ENCODE results near the gene SMIM1. TPM values are rescaled to one million over a fixed set of nuclear protein-coding genes. Genes with fewer than 3 reads are reported as not detected.

The SMIM1 gene
- total RNA-seq, 1 experiment from 2014 or later, result 7.1 TPM

- Mint-ChIP-seq H3K9me3 (ENCODE audit: unreplicated experiment) (no peaks in the 10 kb centered on the region), H3K27ac (ENCODE audit: unreplicated experiment) (no peak overlapping the region), H3K36me3 (ENCODE audit: insufficient read depth, unreplicated experiment) (no peaks in the 10 kb centered on the region), H3K4me1 (ENCODE audit: low read depth, unreplicated experiment) (no peaks in the 10 kb centered on the region), H3K4me3 (ENCODE audit: unreplicated experiment) (no peak overlapping the region), H3K27me3 (ENCODE audit: insufficient read depth, unreplicated experiment) (no peaks in the 10 kb centered on the region)
- Histone ChIP-seq H3K27me3 (replicated peaks; ENCODE audit: control insufficient read depth, insufficient read depth, low read length) (no peaks in the 10 kb centered on the region), H3K36me3 (ENCODE audit: control insufficient read depth, insufficient read depth, low read length) (no peaks in the 10 kb centered on the region), H3K4me3 (ENCODE audit: low read depth, low read length) (no peak overlapping the region), H3K9me3 (no peaks in the 10 kb centered on the region), H3K4me1 (no peaks in the 10 kb centered on the region)
- BruUV-seq (replicated peaks), result no TSS peak
- ChIA-PET CTCF (no interaction called here), POLR2A (no interaction called here)
- intact Hi-C loops (cut with micrococcal nuclease; ENCODE audit: unreplicated experiment), result loop anchor here (2.0 kb wide), 2 partner anchors 31 to 47 kb away; partner anchors contain the start of gene SMIM1
- no peak for TF ChIP-seq CTCF (IDR thresholded peaks at IDR 0.05; ENCODE audit: insufficient read depth in 1 of 2, low read depth in 1 of 2, low read length in 1 of 2, severe bottlenecking in 1 of 2, unreplicated experiment in 1 of 2)
- no peak for DNase-seq
These were observed 47.2 kb upstream of the SMIM1 start for GRCh38 chr1:3725366-3725765.

- Histone ChIP-seq H3K4me3 (ENCODE audit: low read depth, low read length) (no peak overlapping the region), H3K9me3 (no peaks in the 10 kb centered on the region), H3K27me3 (replicated peaks; ENCODE audit: control insufficient read depth, insufficient read depth, low read length) (no peaks in the 10 kb centered on the region), H3K36me3 (ENCODE audit: control insufficient read depth, insufficient read depth, low read length) (no peaks in the 10 kb centered on the region), H3K4me1 (no peaks in the 10 kb centered on the region)
- intact Hi-C loops (cut with micrococcal nuclease; ENCODE audit: unreplicated experiment), result no loop called here
- no TSS peak for BruUV-seq (replicated peaks)
- ChIA-PET POLR2A (no interaction called here), CTCF (no interaction called here)
- TF ChIP-seq CTCF (IDR thresholded peaks at IDR 0.05; ENCODE audit: insufficient read depth in 1 of 2, low read depth in 1 of 2, low read length in 1 of 2, severe bottlenecking in 1 of 2, unreplicated experiment in 1 of 2), result no peak
- no peaks in the 10 kb centered on the region for H3K9me3 Mint-ChIP-seq (ENCODE audit: unreplicated experiment)
- no peaks in the 10 kb centered on the region for H3K27me3 Mint-ChIP-seq (ENCODE audit: insufficient read depth, unreplicated experiment)
- no peak overlapping the region for H3K4me3 Mint-ChIP-seq (ENCODE audit: unreplicated experiment)
- DNase-seq, result no peak
- no peaks in the 10 kb centered on the region for H3K36me3 Mint-ChIP-seq (ENCODE audit: insufficient read depth, unreplicated experiment)
- no peaks in the 10 kb centered on the region for H3K4me1 Mint-ChIP-seq (ENCODE audit: low read depth, unreplicated experiment)
- no peak overlapping the region for H3K27ac Mint-ChIP-seq (ENCODE audit: unreplicated experiment)
These were observed 45.3 kb upstream of the SMIM1 start for GRCh38 chr1:3727042-3727824.

DNA sequence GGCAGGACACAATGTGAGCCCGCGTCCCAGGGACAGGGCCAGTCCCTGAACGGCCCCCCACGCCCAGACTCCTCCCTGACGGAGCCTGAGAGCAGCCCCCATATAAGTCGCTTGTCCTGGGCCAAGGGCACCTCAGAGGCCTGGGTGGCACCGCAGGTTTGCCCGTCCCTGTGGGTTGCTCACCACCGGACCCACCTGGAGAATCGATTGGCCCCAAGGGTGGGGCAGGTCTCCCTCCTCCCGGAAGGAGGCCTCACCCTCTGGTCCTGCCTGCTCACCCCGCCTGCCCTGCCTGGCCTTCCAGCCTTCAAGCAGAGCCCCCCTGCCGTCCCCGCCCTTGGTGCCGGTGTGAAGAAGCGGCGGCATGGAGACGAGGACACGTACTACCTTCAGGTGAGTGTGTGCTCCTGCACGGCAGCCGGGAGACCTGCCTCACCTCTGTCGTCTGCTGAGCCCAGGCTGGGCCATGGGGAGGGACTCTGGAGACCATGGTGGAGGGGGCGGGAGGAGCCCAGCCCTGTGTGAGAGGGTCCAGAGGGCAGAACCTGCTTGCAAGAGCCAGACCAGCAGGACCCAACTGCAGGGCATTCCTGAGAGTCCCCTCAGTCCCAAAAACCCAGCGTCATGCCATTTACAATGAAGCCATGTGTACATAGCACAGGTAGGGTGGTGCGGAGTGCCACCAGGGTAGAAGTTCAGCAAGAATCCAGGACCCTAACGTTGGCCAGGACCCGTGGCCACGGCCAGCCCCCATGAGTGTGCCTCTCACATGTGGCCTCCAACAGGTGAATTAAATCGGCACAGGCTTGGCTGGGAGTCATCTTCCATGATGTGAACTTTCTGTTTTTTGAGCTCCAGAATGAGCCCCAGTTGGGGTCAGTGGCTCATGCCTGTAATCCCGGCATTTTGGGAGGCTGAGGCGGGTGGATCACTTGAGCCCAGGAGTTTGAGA lies 44.4 kb upstream of the SMIM1 start:
- H3K9me3 ChIP-seq, result no peaks in the 10 kb centered on the region
- Mint-ChIP-seq H3K9me3 (ENCODE audit: unreplicated experiment) (no peaks in the 10 kb centered on the region), H3K4me3 (ENCODE audit: unreplicated experiment) (no peak overlapping the region), H3K36me3 (ENCODE audit: insufficient read depth, unreplicated experiment) (no peaks in the 10 kb centered on the region), H3K27me3 (ENCODE audit: insufficient read depth, unreplicated experiment) (no peaks in the 10 kb centered on the region), H3K27ac (ENCODE audit: unreplicated experiment) (no peak overlapping the region), H3K4me1 (ENCODE audit: low read depth, unreplicated experiment) (no peaks in the 10 kb centered on the region)
- ChIA-PET CTCF (no interaction called here), POLR2A (no interaction called here)
- no peak for TF ChIP-seq CTCF (IDR thresholded peaks at IDR 0.05; ENCODE audit: insufficient read depth in 1 of 2, low read depth in 1 of 2, low read length in 1 of 2, severe bottlenecking in 1 of 2, unreplicated experiment in 1 of 2)
- no peak overlapping the region for H3K4me3 ChIP-seq (ENCODE audit: low read depth, low read length)
- intact Hi-C loops (cut with micrococcal nuclease; ENCODE audit: unreplicated experiment), result no loop called here
- H3K4me1 ChIP-seq, result no peaks in the 10 kb centered on the region
- DNase-seq, result no peak
- no peaks in the 10 kb centered on the region for H3K36me3 ChIP-seq (ENCODE audit: control insufficient read depth, insufficient read depth, low read length)
- no peaks in the 10 kb centered on the region for H3K27me3 ChIP-seq (replicated peaks; ENCODE audit: control insufficient read depth, insufficient read depth, low read length)
- BruUV-seq (replicated peaks), result no TSS peak
